HG03045 (cell line): ENCODE results near the gene TUBB8.
"Not testable (repeated sequence)": the region's sequence is repeated elsewhere in the genome, so short reads cannot be mapped to it uniquely, and the experiment has no call there.

Experiments used
- ATAC-seq: cut with Tn5 transposase; IDR thresholded peaks from one replicate; pipeline ENCODE4 v1.9.1; 2021; ENCODE audit warnings: mild to moderate bottlenecking, moderate library complexity; ENCODE audit not compliant: unreplicated experiment

Gene TUBB8

GRCh38 chr10:49926-50325 lies 830 bp upstream of the TUBB8 start:
- ATAC-seq = not testable (repeated sequence)

- ATAC-seq = not testable (repeated sequence)
Observed at GRCh38 chr10:47864-48263, 1.2 kb downstream of the TUBB8 start.

- not testable (repeated sequence) for ATAC-seq
Observed at GRCh38 chr10:13315-13635, 35.8 kb downstream of the TUBB8 start.

- not testable (repeated sequence) for ATAC-seq
Observed at GRCh38 chr10:12444-13314, 36.4 kb downstream of the TUBB8 start.

GRCh38 chr10:11260-11659 lies 37.8 kb downstream of the TUBB8 start:
- ATAC-seq = not testable (repeated sequence)

GRCh38 chr10:10261-10971 lies 38.7 kb downstream of the TUBB8 start:
- ATAC-seq = not testable (repeated sequence)
